Measurements from ENCODE around the gene TOPORS. TPM values are rescaled to one million over a fixed set of nuclear protein-coding genes. Genes with fewer than 3 reads are reported as not detected.
A peak's percentile ranks its signal among the peaks of the same experiment; 100 is the strongest.

Gene TOPORS
- polyA plus RNA-seq, 2 donors, result 5.7 to 6.5 TPM

DNA sequence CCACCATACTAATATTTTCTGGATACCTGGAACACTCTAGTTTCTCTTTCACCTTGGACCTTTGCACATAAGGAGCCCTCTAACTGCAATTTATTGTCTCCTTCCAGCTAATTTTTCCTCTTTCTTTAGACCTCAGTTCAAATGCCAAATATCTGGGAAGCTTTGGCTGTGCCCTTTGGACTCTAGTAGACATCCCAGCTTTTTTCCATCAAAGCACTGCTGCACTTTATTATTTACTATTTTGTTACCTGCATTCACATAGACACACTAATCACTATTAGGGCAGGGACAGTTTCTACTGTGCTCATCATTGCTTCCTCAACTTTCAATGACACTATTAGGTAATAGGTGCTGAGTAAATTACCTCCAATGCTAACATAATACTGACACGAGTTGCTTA lies 28.5 kb downstream of the TOPORS start:
- Histone ChIP-seq H3K9me3 (ENCODE audit: control insufficient read depth in 2 of 2, insufficient read depth in 1 of 2, low read depth in 1 of 2, low read length in 1 of 2) (no peaks in the 10 kb centered on the region), H3K27ac (ENCODE audit: low read depth in 2 of 2, low read length in 1 of 2) (no peak overlapping the region), H3K27me3 (ENCODE audit: control insufficient read depth in 1 of 2, insufficient read depth in 2 of 2, low read length in 2 of 2) (no peaks in the 10 kb centered on the region), H3K36me3 (ENCODE audit: control insufficient read depth in 2 of 2, insufficient read depth in 2 of 2, low read length in 1 of 2) (no peaks in the 10 kb centered on the region), H3K4me1 (ENCODE audit: control insufficient read depth in 2 of 2, insufficient read depth in 2 of 2, low read length in 1 of 2) (peaks cover 0 to 3% of the 10 kb centered on the region in 2 donors), H3K4me3 (ENCODE audit: low read depth in 1 of 2, low read length in 2 of 2) (no peak overlapping the region)
- WGBS, 2 donors, result 45 to 55% methylated on average over 1 of the region's 1 CpG

DNA sequence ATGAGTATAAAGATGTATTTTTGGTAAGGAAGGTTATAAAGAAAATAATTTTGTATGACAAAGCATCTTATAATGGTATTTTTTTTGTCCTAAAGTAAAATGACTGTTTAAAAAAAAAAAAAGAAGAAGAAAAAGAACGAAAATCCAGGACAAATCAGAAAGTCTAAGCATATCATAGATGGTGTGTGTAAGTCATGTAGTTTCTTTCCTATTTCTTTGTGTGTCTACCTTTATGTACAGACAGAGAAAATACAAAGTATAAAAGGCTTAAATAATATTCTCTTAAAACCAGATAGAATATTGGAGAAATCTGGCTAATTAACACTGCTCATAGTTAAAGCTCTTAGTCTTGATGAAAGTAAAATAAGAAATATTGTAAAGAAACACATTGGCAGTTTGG lies 34.1 kb downstream of the TOPORS start:
- 94% methylated on average over 1 of the region's 1 CpG for WGBS, 2 donors
- Histone ChIP-seq H3K27me3 (ENCODE audit: control insufficient read depth in 1 of 2, insufficient read depth in 2 of 2, low read length in 2 of 2) (no peaks in the 10 kb centered on the region), H3K4me3 (ENCODE audit: low read depth in 1 of 2, low read length in 2 of 2) (no peak overlapping the region), H3K9me3 (ENCODE audit: control insufficient read depth in 2 of 2, insufficient read depth in 1 of 2, low read depth in 1 of 2, low read length in 1 of 2) (no peaks in the 10 kb centered on the region), H3K27ac (ENCODE audit: low read depth in 2 of 2, low read length in 1 of 2) (no peak overlapping the region), H3K4me1 (ENCODE audit: control insufficient read depth in 2 of 2, insufficient read depth in 2 of 2, low read length in 1 of 2) (peaks cover 0 to 3% of the 10 kb centered on the region in 2 donors), H3K36me3 (ENCODE audit: control insufficient read depth in 2 of 2, insufficient read depth in 2 of 2, low read length in 1 of 2) (no peaks in the 10 kb centered on the region)

DNA sequence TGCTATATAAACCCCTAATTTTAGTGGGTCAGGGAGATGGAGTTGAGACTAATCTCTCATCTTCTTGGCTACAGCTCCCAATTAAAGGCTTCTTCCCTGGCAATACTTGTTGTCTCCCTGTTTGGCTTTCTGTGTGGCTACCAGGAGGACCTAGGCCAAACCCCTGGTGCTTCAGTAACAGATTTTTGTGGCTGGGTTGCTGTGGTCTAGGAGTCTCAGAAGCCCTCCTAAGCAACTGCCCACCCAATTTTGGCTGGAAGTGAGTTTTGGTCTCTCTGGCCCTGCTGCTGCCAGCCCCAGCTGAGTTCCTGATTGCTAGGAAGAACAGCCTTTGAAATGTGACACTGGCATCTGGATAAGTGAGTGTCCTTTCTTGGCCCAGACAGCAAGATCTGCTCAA lies 36.1 kb downstream of the TOPORS start:
- Histone ChIP-seq H3K4me1 (ENCODE audit: control insufficient read depth in 2 of 2, insufficient read depth in 2 of 2, low read length in 1 of 2) (peaks cover 0 to 3% of the 10 kb centered on the region in 2 donors), H3K4me3 (ENCODE audit: low read depth in 1 of 2, low read length in 2 of 2) (no peak overlapping the region), H3K36me3 (ENCODE audit: control insufficient read depth in 2 of 2, insufficient read depth in 2 of 2, low read length in 1 of 2) (no peaks in the 10 kb centered on the region), H3K9me3 (ENCODE audit: control insufficient read depth in 2 of 2, insufficient read depth in 1 of 2, low read depth in 1 of 2, low read length in 1 of 2) (no peaks in the 10 kb centered on the region), H3K27ac (ENCODE audit: low read depth in 2 of 2, low read length in 1 of 2) (peak overlapping the region; percentile 55 to 81), H3K27me3 (ENCODE audit: control insufficient read depth in 1 of 2, insufficient read depth in 2 of 2, low read length in 2 of 2) (no peaks in the 10 kb centered on the region)

DNA sequence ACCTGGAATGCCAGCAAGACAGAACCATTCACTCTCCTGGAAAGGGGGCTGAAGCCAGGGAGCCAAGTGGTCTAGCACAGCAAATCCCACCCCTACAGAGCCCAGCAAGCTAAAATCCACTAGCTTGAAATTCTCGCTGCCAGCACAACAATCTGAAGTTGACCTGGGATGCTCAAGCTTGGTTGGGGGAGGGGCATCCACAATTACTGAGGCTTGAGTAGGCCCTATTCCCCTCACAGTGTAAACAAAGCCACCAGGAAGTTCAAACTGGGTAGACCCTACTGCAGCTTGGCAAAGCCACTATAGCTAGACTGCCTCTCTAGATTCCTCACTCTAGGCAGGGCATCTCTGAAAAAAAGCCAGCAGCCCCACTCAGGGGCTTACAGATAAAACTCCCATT lies 43.7 kb downstream of the TOPORS start:
- Histone ChIP-seq H3K4me3 (ENCODE audit: low read depth in 1 of 2, low read length in 2 of 2) (no peak overlapping the region), H3K36me3 (ENCODE audit: control insufficient read depth in 2 of 2, insufficient read depth in 2 of 2, low read length in 1 of 2) (no peaks in the 10 kb centered on the region), H3K4me1 (ENCODE audit: control insufficient read depth in 2 of 2, insufficient read depth in 2 of 2, low read length in 1 of 2) (peaks cover 0 to 8% of the 10 kb centered on the region in 2 donors), H3K27me3 (ENCODE audit: control insufficient read depth in 1 of 2, insufficient read depth in 2 of 2, low read length in 2 of 2) (no peaks in the 10 kb centered on the region), H3K9me3 (ENCODE audit: control insufficient read depth in 2 of 2, insufficient read depth in 1 of 2, low read depth in 1 of 2, low read length in 1 of 2) (no peaks in the 10 kb centered on the region), H3K27ac (ENCODE audit: low read depth in 2 of 2, low read length in 1 of 2) (no peak overlapping the region)
- WGBS, 2 donors, result 95 to 98% methylated on average over 1 of the region's 1 CpG

DNA sequence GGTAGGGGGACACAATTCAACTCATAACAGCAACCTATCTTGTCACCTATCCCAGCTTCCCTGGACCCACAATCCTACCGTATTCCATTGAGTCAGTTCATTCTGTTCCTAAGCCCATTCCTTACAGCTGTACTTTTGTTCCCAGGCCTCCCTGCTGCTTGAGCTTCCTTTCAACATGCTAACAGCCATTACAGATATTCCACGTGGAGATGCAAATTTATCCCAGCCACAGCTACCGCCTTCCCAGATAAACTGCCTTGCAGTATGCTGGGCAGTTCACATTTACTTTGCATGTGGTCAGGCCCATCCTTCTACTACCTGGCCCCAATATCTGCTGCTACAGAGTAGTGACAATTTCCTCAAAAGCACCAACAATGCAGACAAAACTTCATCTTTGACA lies 49.4 kb downstream of the TOPORS start:
- Histone ChIP-seq H3K4me3 (ENCODE audit: low read depth in 1 of 2, low read length in 2 of 2) (no peak overlapping the region), H3K27ac (ENCODE audit: low read depth in 2 of 2, low read length in 1 of 2) (peak overlapping the region; percentile 49 to 67), H3K9me3 (ENCODE audit: control insufficient read depth in 2 of 2, insufficient read depth in 1 of 2, low read depth in 1 of 2, low read length in 1 of 2) (no peaks in the 10 kb centered on the region), H3K4me1 (ENCODE audit: control insufficient read depth in 2 of 2, insufficient read depth in 2 of 2, low read length in 1 of 2) (peaks cover 0 to 2% of the 10 kb centered on the region in 2 donors), H3K36me3 (ENCODE audit: control insufficient read depth in 2 of 2, insufficient read depth in 2 of 2, low read length in 1 of 2) (no peaks in the 10 kb centered on the region), H3K27me3 (ENCODE audit: control insufficient read depth in 1 of 2, insufficient read depth in 2 of 2, low read length in 2 of 2) (no peaks in the 10 kb centered on the region)
- 90 to 92% methylated on average over 3 of the region's 3 CpGs for whole genome bisulfite sequencing, 2 donors

DNA sequence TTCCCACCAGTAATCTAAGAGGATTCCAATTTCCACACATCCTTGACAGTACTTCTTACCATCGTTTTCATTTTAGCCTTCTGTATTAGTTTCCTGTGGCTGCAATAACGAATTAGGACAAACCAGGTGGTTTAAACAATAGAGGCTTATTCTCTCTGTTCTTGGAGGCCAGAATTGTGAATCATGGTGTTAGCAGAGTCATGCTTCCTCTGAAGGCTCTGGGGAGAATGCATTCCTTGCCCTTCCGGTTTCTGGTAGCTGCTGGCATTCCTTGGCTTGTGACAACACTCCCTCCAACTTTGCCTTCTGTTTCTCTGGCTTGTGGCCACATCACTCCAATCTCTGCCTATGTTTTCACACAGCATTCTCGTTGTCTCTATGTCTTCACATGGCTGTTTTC lies 49.9 kb downstream of the TOPORS start:
- 37 to 54% methylated on average over 4 of the region's 4 CpGs for WGBS, 2 donors
- Histone ChIP-seq H3K27ac (ENCODE audit: low read depth in 2 of 2, low read length in 1 of 2) (peak overlapping the region; percentile 38 to 67), H3K27me3 (ENCODE audit: control insufficient read depth in 1 of 2, insufficient read depth in 2 of 2, low read length in 2 of 2) (no peaks in the 10 kb centered on the region), H3K4me3 (ENCODE audit: low read depth in 1 of 2, low read length in 2 of 2) (no peak overlapping the region), H3K9me3 (ENCODE audit: control insufficient read depth in 2 of 2, insufficient read depth in 1 of 2, low read depth in 1 of 2, low read length in 1 of 2) (no peaks in the 10 kb centered on the region), H3K36me3 (ENCODE audit: control insufficient read depth in 2 of 2, insufficient read depth in 2 of 2, low read length in 1 of 2) (no peaks in the 10 kb centered on the region), H3K4me1 (ENCODE audit: control insufficient read depth in 2 of 2, insufficient read depth in 2 of 2, low read length in 1 of 2) (peaks cover 0 to 2% of the 10 kb centered on the region in 2 donors)

DNA sequence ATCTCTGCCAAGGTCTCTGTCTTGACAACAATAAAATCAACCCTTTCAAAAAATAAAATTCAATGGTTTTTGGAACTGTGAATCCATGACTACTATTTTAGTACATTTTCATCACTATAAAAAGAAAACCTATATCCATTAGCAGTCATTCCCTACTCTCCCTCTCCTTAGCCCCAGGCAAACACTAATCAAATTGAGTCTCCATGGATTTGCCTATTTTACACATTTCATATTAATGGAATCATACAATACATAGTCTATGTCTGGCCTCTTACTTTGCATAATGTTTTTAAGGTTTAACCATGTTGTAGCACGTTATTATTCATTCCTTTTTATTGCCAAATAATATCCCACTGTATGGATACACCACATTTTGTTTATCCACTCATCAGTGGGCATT lies 50.5 kb downstream of the TOPORS start:
- peaks cover 0 to 2% of the 10 kb centered on the region in 2 donors for H3K4me1 ChIP-seq (ENCODE audit: control insufficient read depth in 2 of 2, insufficient read depth in 2 of 2, low read length in 1 of 2)
- no peaks in the 10 kb centered on the region for H3K27me3 ChIP-seq (ENCODE audit: control insufficient read depth in 1 of 2, insufficient read depth in 2 of 2, low read length in 2 of 2)
- H3K9me3 ChIP-seq (ENCODE audit: control insufficient read depth in 2 of 2, insufficient read depth in 1 of 2, low read depth in 1 of 2, low read length in 1 of 2), result no peaks in the 10 kb centered on the region
- 77 to 79% methylated on average over 1 of the region's 1 CpG for WGBS, 2 donors
- H3K27ac ChIP-seq (ENCODE audit: low read depth in 2 of 2, low read length in 1 of 2), result no peak overlapping the region
- no peaks in the 10 kb centered on the region for H3K36me3 ChIP-seq (ENCODE audit: control insufficient read depth in 2 of 2, insufficient read depth in 2 of 2, low read length in 1 of 2)
- H3K4me3 ChIP-seq (ENCODE audit: low read depth in 1 of 2, low read length in 2 of 2), result no peak overlapping the region

DNA sequence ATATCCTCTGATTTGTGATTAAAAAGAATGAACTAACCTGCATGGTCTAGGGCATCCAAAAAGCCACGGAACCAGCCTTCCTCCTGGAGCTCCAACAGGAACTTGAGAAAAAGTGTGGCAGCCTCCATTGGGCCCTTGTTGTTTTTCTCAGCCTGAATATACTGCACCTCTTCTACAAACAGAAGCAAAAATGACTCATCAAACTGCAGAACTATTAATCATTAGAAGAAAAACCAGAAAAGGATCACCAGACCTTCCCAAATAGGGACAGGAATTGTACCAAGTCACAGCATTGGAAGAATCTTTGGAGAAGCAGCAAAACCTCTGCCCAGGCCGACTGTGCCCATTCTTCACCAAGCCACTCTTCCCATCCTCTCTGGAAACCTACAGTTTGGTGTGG lies 51.6 kb downstream of the TOPORS start:
- peak overlapping the region; percentile 68 to 87 for H3K27ac ChIP-seq (ENCODE audit: low read depth in 2 of 2, low read length in 1 of 2)
- WGBS, 2 donors, result 56 to 62% methylated on average over 2 of the region's 2 CpGs
- no peaks in the 10 kb centered on the region for H3K27me3 ChIP-seq (ENCODE audit: control insufficient read depth in 1 of 2, insufficient read depth in 2 of 2, low read length in 2 of 2)
- H3K36me3 ChIP-seq (ENCODE audit: control insufficient read depth in 2 of 2, insufficient read depth in 2 of 2, low read length in 1 of 2), result no peaks in the 10 kb centered on the region
- no peak overlapping the region for H3K4me3 ChIP-seq (ENCODE audit: low read depth in 1 of 2, low read length in 2 of 2)
- H3K9me3 ChIP-seq (ENCODE audit: control insufficient read depth in 2 of 2, insufficient read depth in 1 of 2, low read depth in 1 of 2, low read length in 1 of 2), result no peaks in the 10 kb centered on the region
- H3K4me1 ChIP-seq (ENCODE audit: control insufficient read depth in 2 of 2, insufficient read depth in 2 of 2, low read length in 1 of 2), result peaks cover 0 to 2% of the 10 kb centered on the region in 2 donors

DNA sequence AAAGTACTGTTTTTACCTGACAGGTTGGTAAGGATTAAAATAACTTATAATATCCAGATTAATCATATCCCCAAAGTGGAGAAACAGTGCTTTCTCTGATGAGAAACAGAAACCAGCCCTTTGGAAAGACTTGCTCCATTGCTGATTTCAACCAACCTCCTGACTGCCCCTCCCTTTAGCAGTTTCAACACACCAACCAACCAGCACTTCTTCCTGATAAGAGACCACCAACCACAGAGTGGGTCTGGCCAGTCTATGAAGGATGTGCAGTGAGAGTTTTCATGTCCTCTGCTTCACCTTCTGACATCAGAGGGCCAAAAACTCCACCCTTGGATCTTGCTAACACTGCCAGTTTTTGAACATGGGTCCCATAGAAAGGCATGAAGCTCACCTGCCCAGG lies 54.5 kb downstream of the TOPORS start:
- Histone ChIP-seq H3K9me3 (ENCODE audit: control insufficient read depth in 2 of 2, insufficient read depth in 1 of 2, low read depth in 1 of 2, low read length in 1 of 2) (no peaks in the 10 kb centered on the region), H3K4me1 (ENCODE audit: control insufficient read depth in 2 of 2, insufficient read depth in 2 of 2, low read length in 1 of 2) (no peaks in the 10 kb centered on the region), H3K27me3 (ENCODE audit: control insufficient read depth in 1 of 2, insufficient read depth in 2 of 2, low read length in 2 of 2) (no peaks in the 10 kb centered on the region), H3K27ac (ENCODE audit: low read depth in 2 of 2, low read length in 1 of 2) (no peak overlapping the region), H3K4me3 (ENCODE audit: low read depth in 1 of 2, low read length in 2 of 2) (no peak overlapping the region), H3K36me3 (ENCODE audit: control insufficient read depth in 2 of 2, insufficient read depth in 2 of 2, low read length in 1 of 2) (no peaks in the 10 kb centered on the region)

DNA sequence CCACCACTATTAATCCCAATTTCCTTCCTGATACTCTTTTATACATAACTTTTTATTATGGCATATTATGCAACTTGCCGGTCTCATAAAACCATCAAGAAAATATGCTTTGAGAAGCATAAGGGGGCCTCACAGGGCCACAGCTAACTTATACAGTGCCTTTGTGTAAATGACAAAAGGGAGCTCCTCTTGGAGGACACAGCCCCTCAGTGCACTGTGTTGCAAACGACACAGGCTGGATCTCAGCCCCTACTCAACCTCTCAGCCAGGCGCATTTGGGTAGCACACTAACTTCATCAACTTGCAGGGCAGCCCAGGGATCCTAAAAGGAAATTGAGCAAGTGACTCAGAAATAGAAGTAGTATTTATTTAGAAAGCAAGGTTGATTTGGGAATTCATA lies 61.8 kb downstream of the TOPORS start:
- H3K36me3 ChIP-seq (ENCODE audit: control insufficient read depth in 2 of 2, insufficient read depth in 2 of 2, low read length in 1 of 2), result peaks cover 6 to 10% of the 10 kb centered on the region in 2 donors

More for the DNA sequence above, 61.8 kb downstream of the TOPORS start:
- Histone ChIP-seq H3K27ac (ENCODE audit: low read depth in 2 of 2, low read length in 1 of 2) (no peak overlapping the region), H3K4me3 (ENCODE audit: low read depth in 1 of 2, low read length in 2 of 2) (no peak overlapping the region), H3K9me3 (ENCODE audit: control insufficient read depth in 2 of 2, insufficient read depth in 1 of 2, low read depth in 1 of 2, low read length in 1 of 2) (no peaks in the 10 kb centered on the region), H3K4me1 (ENCODE audit: control insufficient read depth in 2 of 2, insufficient read depth in 2 of 2, low read length in 1 of 2) (no peaks in the 10 kb centered on the region), H3K27me3 (ENCODE audit: control insufficient read depth in 1 of 2, insufficient read depth in 2 of 2, low read length in 2 of 2) (no peaks in the 10 kb centered on the region)
- 84 to 85% methylated on average over 3 of the region's 3 CpGs for WGBS, 2 donors

Data from esophagus (tissue), 2 donors.